Thyroid gland (tissue), 4 donors: Measurements from ENCODE around the gene EPHA2.

Experiments
- CTCF ChIP-seq, 6 experiments: fragments of 200-600 bp in 3 of 6; fragments of 450-650 bp in 3 of 6; sonication (generic) in 3 of 6; IDR thresholded peaks; one replicate each; pipeline ENCODE4 v1.5.1; 2016 to 2019; ENCODE audit warnings: antibody characterized with exemption in 6 of 6, mild to moderate bottlenecking in 2 of 6, inconsistent platforms in 1 of 6, moderate library complexity in 1 of 6
- POLR2A ChIP-seq, 2 donors: fragments of 450-650 bp; IDR thresholded peaks; one replicate each; pipeline ENCODE4 v1.6.1; 2017; ENCODE audit warnings: antibody characterized with exemption in 2 of 2, mild to moderate bottlenecking in 2 of 2, moderate library complexity in 1 of 2

GRCh38 chr1:16130827-16131226, 25.0 kb downstream of the EPHA2 start:
- TF ChIP-seq CTCF (IDR thresholded peaks at IDR 0.05) (no peak), POLR2A (IDR thresholded peaks at IDR 0.05) (no peak)
